GM19351 (cell line): ENCODE measurements around the gene EXOC5.
"Not testable (repeated sequence)": the region's sequence is repeated elsewhere in the genome, so short reads cannot be mapped to it uniquely, and the experiment has no call there.

Experiments
- ATAC-seq: cut with Tn5 transposase; IDR thresholded peaks from one replicate; pipeline ENCODE4 v1.9.1; 2021; ENCODE audit warnings: mild to moderate bottlenecking, moderate library complexity; ENCODE audit not compliant: unreplicated experiment

The EXOC5 gene

DNA sequence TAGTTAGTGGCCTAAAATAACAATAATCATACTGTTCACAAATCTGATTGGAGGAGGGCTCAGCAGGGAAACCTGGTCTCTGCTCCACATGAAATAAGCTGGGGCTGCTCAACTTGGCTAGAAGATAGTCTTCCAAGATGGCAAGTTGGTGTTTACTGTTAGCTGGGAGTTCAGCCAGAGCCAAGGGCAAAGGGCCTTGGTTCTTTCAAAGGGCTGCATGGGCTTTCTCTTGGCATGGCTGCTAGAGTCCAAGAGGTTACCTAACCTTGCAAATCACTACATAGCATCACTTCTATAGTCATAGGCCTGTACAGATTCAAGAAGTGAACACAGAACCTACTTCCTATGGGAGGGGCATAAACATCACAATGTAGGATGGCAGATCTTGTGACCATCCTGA, 7.1 kb downstream of the EXOC5 start:
- no peak for ATAC-seq

DNA sequence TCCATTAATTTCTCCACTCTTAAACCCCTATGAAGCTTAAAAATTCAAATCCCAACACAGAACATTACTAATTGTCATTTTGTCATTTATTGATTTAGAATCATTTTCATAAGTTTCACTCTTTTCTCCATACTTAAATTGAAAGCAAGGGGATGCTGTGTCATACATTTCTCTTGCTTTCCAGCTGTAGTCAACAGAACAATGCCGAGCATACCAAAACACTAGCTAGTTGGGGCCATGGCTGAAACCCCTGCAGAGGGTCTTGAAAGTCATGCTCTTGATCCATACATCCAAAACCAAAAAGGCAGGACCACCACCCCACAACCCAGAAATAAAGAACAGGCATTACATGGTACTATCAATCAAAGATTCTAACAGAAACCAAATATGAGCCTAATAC, 9.0 kb downstream of the EXOC5 start:
- ATAC-seq = no peak

DNA sequence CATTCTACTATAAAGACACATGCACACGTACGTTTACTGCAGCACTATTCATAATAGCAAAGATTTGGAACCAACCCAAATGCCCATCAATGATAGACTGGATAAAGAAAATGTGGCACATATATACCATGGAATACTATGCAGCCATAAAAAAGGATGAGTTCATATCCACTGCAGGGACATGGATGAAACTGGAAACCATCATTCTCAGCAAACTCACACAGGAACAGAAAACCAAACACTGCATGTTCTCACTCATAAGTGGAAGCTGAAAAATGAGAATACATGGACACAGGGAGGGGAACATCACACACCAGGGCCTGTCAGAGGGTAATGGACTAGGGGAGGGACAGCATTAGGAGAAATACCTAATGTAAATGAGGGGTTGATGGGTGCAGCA, 10.5 kb downstream of the EXOC5 start:
- not testable (repeated sequence) for ATAC-seq

DNA sequence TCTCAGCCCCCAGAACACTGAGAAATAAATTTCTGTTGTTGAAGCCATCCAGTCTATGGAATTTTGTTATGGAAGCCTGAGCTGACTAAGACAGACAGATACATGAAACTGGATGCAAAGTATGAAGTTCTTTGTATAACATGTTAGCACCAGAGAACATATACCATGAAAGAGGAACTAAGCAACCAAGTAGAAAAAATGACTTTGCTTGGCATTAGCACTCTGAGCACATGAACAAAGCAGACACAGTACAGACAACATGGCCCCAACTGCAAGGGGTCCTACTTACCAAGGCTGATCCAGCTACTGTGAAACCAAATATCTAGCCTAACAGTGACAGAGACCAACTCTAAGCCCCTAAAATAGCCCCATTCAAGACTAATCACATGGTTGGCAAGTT, 13.8 kb downstream of the EXOC5 start:
- peak; percentile 86 for ATAC-seq

DNA sequence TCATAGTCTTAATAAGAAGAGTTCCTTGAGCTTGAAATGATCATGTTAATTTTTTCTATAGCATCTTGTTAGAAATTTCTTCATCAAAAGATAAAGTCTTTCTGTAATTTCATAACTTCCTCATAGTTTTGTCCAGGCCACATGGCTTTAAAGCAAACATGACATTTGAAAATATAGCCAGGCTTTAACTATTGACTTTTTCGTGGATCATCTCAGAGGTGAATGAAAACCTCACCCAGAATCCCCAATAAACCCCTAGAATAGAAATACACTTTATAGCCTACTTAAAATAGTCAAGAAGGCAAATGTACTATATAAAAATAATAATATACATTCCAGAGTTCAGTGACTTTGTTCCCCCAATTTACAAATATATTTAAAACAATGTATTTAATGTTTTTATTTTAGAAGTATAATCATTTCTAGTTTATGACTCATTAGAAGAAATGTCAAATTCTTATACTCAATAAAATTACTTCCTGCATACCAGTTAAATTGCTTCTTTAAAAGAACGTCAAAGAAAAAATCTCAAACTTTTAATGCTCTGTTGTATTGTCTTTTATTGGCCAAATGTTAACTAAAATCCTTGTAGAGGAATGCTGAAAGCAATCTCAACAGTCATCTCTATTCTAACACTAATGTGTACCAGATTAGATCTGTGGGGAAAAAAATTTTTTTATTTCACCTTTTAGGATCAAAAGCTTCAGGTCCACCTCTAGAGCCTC, 21.6 kb downstream of the EXOC5 start:
- ATAC-seq = no peak

DNA sequence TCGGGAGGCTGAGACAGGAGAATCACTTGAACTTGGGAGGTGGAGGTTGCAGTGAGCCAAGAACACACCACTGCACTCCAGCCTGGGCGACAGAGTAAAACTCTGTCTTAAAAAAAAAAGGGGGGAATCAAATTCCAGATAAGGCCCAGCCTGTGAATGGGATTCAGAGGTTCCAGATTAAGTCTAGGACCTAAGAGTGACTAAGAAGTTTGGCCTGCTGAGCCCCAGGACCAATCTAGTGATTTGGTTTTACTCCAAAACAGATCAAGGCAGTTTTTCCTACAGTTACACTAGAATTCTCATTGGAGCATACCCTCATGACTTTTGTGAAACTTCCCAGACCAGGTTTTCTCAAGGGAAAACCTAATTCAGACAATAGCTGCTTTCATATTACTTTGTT, 22.8 kb downstream of the EXOC5 start:
- ATAC-seq = no peak

DNA sequence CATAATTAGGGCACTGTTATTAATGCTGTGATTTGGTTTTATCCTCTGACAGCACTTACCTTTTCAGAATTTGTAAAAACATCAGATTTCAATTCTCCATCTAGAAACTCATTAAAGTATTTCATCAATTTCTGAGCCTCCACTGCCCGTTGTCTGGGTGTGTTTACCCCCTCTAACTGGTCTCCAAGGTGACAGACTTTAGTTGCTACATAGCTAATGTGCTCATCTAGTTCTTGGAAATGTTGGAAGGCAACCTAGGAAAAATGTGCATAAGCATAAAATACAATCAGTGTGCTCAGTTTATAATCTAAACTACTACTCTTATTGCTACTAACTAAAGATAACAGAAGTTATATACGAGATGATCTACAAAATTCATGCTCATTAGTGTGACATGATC, 24.6 kb downstream of the EXOC5 start:
- ATAC-seq = no peak

DNA sequence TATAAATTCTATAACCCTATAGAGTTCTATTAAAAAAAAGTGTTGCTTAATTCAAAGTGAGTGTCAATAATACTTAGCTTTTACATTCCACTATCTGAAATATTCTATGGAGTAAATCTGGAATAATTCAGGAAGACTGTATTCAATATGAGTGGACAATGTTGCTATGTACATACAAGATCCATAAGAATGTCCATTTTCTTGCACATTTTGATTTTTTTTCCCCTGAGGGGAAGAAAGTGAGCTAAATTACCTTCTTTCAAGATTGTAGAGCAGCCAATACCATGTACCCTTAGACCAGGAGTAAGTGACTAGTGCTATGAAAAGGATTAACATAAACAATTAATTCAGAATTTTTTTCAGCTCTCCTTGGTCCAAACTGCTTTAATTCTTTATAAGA, 25.4 kb downstream of the EXOC5 start:
- ATAC-seq = no peak

DNA sequence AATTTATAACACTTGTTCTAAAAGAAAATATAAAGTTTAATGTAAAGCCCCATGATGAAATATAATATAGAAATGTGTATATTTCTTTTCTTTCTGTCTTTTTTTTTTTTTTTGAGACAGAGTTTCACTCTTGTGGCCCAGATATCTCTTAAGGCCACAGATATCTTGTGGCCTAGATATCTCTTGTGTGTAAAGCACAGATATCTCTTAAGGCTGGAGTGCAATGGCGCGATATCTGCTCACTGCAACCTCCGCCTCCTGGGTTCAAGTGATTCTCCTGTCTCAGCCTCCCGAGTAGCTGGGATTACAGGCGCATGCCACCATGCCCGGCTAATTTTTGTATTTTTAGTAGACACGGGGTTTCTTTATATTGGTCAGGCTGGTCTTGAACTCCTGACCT, 28.6 kb downstream of the EXOC5 start:
- not testable (repeated sequence) for ATAC-seq

DNA sequence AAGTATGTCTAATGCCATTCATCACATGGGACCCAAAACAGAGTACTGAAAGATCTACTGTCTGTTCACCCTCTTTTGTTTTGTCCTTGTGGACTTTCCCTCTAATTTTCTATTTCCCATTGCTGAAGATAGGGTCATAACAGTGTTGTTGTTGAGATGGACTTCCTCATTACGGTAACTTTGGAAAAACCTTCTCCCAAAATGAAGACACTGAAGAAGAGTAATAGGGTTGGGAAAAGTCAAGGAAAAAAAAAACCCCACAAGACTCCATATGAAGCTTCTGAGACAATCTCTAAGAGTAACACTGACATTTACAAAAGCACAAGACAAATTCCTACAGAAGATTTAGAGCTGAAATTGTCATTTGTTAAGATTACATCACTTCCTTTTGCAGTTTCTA, 36.7 kb downstream of the EXOC5 start:
- no peak for ATAC-seq

DNA sequence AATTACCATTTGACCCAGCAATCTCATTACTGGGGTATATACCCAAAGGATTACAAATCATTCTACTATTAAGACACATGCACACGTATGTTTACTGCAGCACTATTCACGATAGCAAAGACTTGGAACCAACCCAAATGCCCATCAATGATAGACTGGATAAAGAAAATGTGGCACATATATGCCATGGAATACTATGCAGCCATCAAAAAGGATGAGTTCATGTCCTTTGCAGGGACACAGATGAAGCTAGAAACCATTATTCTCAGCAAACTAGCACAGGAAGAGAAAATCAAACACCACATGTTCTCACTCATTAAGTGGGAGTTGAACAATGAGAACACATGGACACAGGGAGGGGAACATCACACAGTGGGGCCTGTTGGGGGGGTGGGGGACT, 40.4 kb downstream of the EXOC5 start:
- not testable (repeated sequence) for ATAC-seq

DNA sequence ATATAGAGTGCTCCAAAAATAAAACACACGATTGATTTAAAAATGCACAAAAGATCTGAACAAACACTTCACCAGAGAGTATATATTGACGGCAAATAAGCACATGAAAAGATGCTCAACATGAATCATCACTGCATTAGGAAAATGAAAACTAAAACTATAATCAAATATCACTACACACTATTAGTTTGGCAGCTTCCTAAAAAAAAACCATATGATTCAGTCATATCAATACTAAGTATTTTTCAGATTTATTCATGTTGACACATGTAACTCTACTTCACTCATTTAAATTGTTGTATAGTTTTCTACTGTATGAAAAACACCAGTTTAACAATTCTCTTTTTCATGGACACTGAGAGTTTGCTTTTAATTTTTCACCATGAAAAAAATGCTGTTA, 41.6 kb downstream of the EXOC5 start:
- no peak for ATAC-seq

DNA sequence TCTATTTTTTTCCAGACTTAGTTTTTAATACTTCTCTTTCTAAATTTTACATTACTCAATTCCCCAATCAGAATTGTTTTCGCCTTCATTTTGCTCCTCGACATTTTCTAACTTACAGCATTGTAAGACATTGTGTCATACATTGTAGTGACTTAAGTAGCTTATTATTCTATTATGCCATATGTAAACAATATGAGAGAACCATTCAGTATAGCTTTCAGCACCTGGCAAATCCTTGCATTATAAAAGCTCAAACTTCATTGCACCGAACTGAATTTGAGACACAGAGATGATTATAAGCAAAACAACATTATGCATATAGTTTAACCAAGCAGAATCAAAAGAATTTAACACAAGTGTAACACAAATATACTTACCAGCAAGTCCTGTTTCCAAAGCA, 46.8 kb downstream of the EXOC5 start:
- ATAC-seq = no peak

DNA sequence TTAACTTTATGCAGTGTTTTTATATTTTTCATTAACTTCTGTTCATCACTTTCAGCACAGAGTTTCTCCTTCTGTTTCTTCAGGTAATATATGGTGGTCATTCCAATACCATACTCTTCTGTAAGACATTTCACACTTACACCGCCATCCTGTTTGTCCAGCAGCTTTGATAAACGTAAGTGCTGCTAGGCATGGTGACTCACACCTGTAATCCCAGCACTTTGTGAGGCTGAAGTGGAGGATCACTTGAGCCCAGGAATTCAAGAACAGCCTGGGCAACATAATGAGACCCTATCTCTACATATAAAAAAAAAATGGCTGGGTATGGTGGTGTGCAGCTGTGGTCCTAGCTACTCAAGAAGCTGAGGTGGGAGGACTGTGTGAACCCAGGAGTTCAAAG, 55.8 kb downstream of the EXOC5 start:
- ATAC-seq = no peak

DNA sequence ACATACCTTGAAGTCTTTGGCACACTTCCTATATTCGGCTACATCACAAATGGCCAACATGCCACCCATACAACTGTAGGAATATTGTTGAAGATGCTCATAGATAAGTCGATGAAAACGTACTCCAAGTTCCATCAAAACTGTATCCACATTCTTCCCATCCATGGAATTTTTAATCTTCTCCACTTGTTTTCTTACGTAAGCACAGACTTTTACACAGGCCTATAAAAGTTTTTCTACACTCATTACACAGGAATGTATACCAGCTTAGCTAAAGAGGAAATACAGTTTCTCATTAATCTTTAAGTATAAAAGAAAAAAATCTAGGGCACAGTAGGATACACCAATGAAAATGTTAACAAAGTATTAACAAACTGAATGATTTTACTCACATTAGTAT, 59.1 kb downstream of the EXOC5 start:
- no peak for ATAC-seq

DNA sequence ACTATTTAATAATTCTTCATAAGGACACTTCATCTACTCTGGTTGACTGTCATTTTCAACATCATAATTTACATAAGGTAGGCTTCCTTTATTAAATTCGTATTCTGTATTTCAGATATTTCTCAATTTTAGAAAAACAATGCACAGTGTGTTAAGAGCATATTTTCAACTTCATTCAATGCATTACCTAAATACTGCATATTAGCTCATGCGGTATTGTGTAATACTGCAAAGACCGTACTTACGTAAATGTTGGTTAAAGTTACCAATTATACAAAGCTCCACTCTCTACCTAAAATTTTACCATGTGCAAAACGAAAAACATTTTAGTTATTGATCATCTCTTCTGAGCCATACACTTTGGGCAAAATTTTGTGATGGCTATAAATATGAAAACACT, 62.8 kb downstream of the EXOC5 start:
- no peak for ATAC-seq

DNA sequence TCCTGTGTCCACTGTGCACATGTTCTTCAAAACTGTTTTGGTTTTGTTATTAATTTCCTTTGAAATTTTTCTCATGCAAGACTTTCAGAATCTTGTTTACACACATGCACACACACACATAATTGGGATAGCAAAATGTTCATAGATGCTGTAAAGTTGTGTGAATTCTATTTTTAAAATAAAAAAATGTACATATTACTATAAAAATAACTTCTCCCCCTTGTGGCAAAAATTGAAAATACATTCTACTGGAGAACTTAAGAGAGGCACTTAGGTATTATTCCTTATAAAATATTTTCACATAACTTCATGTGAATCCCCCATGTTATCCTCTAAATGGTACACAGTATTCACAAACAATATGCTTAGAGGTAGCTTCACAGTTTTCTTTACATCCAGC, 66.0 kb downstream of the EXOC5 start:
- not testable (repeated sequence) for ATAC-seq

DNA sequence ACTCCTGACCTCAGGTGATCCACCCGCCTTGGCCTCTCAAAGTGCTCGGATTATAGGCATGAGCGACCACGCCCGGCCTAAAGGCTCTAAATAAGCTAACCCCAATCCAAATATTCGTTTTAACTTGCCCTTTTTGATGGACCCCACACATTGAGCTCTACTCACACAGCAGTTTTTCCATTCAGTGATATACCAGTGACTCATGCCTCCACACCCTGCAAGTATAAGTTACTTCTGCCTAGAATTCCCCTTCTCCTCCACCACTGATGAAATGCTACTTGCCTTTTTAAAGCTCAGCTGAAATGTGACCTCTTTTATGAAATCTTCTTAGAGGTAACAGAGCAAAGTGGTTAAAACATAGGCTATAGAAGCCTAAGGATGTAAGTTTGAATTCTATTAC, 68.8 kb downstream of the EXOC5 start:
- ATAC-seq = no peak

DNA sequence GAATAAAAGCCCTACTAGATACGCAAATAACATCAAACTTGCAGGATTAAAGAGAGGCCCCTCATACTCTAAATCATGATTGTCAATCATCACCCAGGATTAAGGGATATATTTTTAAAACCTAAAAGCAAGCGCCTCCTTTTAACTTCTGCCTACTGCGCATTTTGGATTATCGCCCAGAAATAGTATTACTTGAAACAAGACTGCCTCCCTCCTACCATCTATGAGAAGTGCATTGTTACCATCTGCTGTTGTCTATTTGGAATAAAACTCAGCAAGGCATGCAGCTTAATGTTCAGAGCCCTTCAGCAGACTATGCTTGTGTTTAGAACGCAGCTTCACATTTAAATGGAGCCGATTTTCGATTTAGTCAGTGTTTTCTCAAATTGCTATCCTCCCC, 79.6 kb downstream of the EXOC5 start:
- no peak for ATAC-seq

DNA sequence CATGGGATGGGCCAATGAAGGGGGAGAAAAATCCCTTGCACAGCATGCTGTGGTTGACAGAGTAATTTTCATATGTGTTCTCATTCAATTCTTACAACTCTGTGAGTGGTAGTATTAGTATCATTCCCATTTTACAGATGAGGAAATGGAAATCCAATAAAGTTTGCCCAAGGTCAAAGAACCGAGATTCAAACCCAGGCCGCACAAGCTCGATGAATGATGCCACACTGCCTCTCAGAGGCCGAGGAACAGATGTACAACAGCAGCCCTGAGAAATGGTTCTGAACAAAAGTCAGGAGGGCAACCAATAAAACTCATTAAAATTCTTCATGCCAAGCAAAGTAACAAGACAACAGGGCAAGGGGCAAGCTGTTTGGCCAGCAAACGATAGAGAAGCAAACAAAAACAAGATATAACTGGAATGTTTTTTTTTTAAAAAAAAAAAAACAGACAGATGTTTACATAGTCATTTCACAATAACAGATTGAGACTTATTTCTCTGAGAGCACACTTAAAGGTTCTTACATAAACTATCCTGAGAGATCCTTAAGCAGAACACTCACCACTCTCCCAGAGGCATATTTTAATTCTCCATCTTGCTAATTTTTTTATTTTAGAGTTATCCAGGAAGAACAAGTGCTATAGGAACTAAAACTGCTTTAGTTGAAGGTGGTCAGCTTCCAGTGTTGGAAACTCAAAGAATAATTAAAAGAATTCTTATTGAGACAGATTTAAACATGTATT, 85.8 kb downstream of the EXOC5 start:
- ATAC-seq = no peak

DNA sequence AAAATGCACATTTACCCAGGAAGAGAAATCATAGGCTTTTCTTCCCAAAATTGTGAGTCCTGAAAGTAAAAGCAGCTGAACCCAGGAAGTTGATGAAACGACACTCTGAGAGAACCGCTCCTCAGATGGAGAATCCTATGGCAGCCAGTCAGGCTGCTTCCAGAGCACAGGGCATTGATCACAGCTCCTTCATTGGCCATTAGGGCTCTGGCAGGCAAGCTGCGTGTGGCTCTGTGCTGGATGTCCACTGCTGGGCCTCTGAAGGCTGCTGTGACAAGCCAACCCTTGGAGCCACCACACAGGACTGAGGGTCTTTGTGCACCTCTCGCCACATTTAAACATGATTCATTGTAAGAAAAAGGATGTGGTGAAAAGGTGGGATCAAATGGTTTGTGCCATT, 89.4 kb downstream of the EXOC5 start:
- ATAC-seq = no peak

DNA sequence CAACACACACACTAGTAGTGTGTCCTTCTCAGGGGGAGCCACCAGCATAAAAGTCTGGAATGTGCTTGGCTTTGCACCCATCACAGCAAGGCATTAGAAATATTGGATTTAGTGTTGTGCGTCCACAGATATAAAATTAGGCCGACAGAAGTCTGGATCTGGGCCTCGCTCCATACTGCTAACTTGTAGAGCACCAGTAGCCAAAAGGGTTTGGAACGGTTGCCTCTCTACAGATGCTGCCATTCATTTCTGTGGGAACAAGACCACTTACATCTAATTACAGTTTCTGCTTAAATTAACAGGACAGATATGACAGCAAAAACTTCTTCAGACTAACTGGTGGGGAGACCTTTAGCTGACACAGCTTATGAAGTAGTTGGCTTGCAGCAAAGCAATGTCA, 94.2 kb downstream of the EXOC5 start:
- ATAC-seq = no peak

DNA sequence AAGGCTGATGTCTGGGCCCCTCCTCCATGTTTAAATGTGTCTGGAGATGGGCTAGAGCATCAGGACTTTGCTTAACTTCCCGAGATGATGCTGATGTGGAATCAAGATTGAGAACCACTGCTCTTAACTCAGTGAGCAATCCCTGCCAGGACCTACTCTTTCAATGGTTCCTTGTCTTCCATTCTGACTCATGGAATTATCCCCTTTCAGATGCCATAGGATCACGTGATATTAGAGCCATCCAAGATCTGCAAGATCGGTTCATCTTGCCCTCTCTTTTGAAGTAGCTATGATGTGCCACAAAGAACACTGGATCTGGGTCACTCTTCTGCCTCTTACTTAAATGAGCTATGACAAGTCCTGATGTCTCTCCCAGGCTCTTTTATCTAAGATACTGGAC, 96.8 kb downstream of the EXOC5 start:
- no peak for ATAC-seq
